Muscle of back (tissue), 11 donors: ENCODE measurements around the gene OTOA. TPM values are rescaled to one million over a fixed set of nuclear protein-coding genes. Genes with fewer than 3 reads are reported as not detected.
"Not testable (repeated sequence)": the region's sequence is repeated elsewhere in the genome, so short reads cannot be mapped to it uniquely, and the experiment has no call there.

Experiments
- DNase-seq, 3 donors: peaks; one replicate each; pipeline versions ENCODE4 v3.0.0 to v3.0.0-alpha.2; 2013
- polyA plus RNA-seq, 10 donors: library from polyadenylated mRNA; unstranded; fragments of 120-200 nt; gene quantifications; one replicate each; pipeline ENCODE4 v1.2.1, GENCODE V29; 2013; ENCODE audit not compliant: insufficient read length in 10 of 10

Gene OTOA
- polyA plus RNA-seq, 10 donors = 0.04 to 0.32 (median 0.10) TPM; not detected in 4

- DNase-seq = no peak
Observed at GRCh38 chr16:21673469-21673868, 9.7 kb downstream of the OTOA start.

GRCh38 chr16:21674456-21674855 is 10.7 kb downstream of the OTOA start:
- DNase-seq = not testable (repeated sequence)

GRCh38 chr16:21680714-21681113 is 16.9 kb downstream of the OTOA start:
- not testable (repeated sequence) for DNase-seq

- DNase-seq = no peak
Observed at GRCh38 chr16:21683184-21683583, 19.4 kb downstream of the OTOA start.

GRCh38 chr16:21684199-21684598 is 20.4 kb downstream of the OTOA start:
- DNase-seq = no peak

- DNase-seq = peak in 1 of 3 donors; percentile 24
Observed at GRCh38 chr16:21685034-21685455, 21.3 kb downstream of the OTOA start.

GRCh38 chr16:21689107-21689506 is 25.3 kb downstream of the OTOA start:
- DNase-seq = no peak

GRCh38 chr16:21690967-21691366 is 27.2 kb downstream of the OTOA start:
- not testable (repeated sequence) for DNase-seq

- no peak for DNase-seq
Observed at GRCh38 chr16:21694609-21695008, 30.8 kb downstream of the OTOA start.

- DNase-seq = no peak
Observed at GRCh38 chr16:21697032-21697431, 33.3 kb downstream of the OTOA start.

- no peak for DNase-seq
Observed at GRCh38 chr16:21698169-21699032, 34.6 kb downstream of the OTOA start.

GRCh38 chr16:21701271-21701670 is 37.5 kb downstream of the OTOA start:
- DNase-seq = no peak

- DNase-seq = no peak
Observed at GRCh38 chr16:21702276-21702675, 38.5 kb downstream of the OTOA start.

GRCh38 chr16:21703156-21703555 is 39.4 kb downstream of the OTOA start:
- no peak for DNase-seq

GRCh38 chr16:21703589-21704174 is 39.9 kb downstream of the OTOA start:
- DNase-seq = no peak

- no peak for DNase-seq
Observed at GRCh38 chr16:21704266-21704665, 40.5 kb downstream of the OTOA start.

GRCh38 chr16:21704733-21705132 is 41.0 kb downstream of the OTOA start:
- DNase-seq = no peak

- DNase-seq = peak; percentile 45 to 72 (median 66)
Observed at GRCh38 chr16:21708533-21709115, 44.9 kb downstream of the OTOA start.

- DNase-seq = no peak
Observed at GRCh38 chr16:21710938-21711337, 47.2 kb downstream of the OTOA start.

- DNase-seq = no peak
Observed at GRCh38 chr16:21713549-21714368, 50.0 kb downstream of the OTOA start.

GRCh38 chr16:21714369-21714618 is 50.5 kb downstream of the OTOA start:
- DNase-seq = not testable (repeated sequence)

- DNase-seq = no peak
Observed at GRCh38 chr16:21717608-21718007, 53.8 kb downstream of the OTOA start.
